Measurements from ENCODE around the gene ACSL1.

- TF ChIP-seq CTCF (IDR thresholded peaks at IDR 0.05; ENCODE audit: low read depth, low read length) (no peak), EZH2phosphoT487 (IDR thresholded peaks at IDR 0.05; ENCODE audit: low read depth) (no peak)
These were observed 73.1 kb downstream of the ACSL1 start for GRCh38 chr4:184752496-184753275.

Measured in OCI-LY3 (cell line).